ENCODE data around the gene SLFN12.
"Not testable (repeated sequence)": the region's sequence is repeated elsewhere in the genome, so short reads cannot be mapped to it uniquely, and the experiment has no call there.

The SLFN12 gene

DNA sequence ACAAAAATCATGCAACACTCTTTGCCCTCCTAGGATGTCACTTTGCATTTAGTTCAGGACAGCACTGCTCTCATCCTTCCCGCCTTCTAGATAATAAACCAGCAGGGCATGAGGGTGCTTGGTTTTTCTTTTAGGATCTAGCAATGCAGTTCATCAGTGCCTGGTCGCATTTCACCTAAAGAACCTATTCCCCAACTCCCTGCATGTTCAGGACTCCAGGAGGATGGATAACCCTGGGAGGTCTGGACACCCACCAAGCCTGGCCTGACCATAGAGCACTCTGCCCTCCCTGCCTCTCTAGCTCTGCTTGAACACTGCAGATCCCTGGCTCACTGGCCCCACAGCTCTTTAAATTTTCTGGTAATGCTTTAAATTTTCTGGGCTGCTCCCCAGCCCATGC is 2.6 kb downstream of the SLFN12 start:
- no peak overlapping the region for H3K4me3 ChIP-seq (ENCODE audit: low read depth, low read length)
- TF ChIP-seq, protein P1, sequence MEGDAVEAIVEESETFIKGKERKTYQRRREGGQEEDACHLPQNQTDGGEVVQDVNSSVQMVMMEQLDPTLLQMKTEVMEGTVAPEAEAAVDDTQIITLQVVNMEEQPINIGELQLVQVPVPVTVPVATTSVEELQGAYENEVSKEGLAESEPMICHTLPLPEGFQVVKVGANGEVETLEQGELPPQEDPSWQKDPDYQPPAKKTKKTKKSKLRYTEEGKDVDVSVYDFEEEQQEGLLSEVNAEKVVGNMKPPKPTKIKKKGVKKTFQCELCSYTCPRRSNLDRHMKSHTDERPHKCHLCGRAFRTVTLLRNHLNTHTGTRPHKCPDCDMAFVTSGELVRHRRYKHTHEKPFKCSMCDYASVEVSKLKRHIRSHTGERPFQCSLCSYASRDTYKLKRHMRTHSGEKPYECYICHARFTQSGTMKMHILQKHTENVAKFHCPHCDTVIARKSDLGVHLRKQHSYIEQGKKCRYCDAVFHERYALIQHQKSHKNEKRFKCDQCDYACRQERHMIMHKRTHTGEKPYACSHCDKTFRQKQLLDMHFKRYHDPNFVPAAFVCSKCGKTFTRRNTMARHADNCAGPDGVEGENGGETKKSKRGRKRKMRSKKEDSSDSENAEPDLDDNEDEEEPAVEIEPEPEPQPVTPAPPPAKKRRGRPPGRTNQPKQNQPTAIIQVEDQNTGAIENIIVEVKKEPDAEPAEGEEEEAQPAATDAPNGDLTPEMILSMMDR (IDR thresholded peaks at IDR 0.05; ENCODE audit: low read depth, low read length) = no peak

DNA sequence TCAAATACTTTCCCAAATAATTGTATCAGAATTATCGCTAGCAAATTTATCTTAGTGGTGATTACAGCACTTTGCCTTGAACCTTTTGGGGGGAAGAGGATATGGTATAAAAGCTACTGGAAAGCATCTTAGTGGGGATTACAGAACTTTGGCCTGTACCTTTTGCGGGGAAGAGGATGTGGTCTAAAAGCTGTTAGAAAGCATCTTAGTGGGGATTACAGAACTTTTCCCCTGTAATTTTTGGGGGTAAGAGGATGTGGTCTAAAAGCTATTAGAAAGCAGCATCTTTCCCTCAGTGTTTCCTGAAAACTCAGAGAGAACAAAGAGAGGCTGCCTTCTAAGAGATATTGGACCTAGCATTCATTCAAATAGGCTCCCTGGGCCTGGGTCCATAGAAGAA is 4.1 kb downstream of the SLFN12 start:
- no peak overlapping the region for H3K4me3 ChIP-seq (ENCODE audit: low read depth, low read length)
- TF ChIP-seq, protein P1 (IDR thresholded peaks at IDR 0.05; ENCODE audit: low read depth, low read length) = no peak

DNA sequence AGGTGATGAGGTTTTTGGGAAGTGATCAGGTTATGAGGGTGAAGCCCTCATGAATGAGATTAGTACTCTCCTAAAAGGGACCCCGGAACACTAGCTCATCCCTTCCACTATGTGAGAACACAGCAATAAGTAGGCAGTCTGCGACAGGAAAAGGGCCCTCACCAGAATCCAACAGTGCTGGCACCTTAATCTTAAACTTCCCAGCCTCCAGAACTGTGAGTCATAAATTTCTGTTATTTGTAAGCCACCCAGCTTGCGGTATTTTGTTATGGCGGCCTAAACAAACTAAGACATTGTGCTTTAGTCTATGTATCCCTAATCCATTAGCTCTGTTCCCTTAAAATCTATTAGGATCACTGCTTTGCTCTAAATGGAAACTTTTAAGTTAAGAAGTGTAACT is 8.5 kb downstream of the SLFN12 start:
- no peak overlapping the region for H3K4me3 ChIP-seq (ENCODE audit: low read depth, low read length)
- TF ChIP-seq, protein P1 (IDR thresholded peaks at IDR 0.05; ENCODE audit: low read depth, low read length) = no peak

DNA sequence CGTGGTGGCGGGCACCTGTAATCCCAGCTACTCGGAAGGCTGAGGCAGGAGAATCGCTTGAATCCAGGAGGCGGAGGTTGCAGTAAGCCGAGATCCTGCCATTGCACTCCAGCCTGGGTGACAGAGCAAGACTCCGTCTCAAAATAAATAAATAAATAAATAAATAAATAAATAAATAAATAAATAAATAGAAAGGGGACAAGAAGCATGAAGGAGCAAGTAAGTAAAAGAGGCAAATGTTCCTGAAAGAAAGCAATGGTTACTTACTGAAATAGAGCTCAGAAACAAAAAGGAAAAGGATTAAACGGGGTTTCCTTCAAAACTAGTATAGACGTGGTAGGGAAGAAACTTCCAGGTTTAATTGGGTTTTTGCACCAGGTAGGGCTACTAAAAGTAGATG is 11.2 kb downstream of the SLFN12 start:
- H3K4me3 ChIP-seq (ENCODE audit: low read depth, low read length) = not testable (repeated sequence)

DNA sequence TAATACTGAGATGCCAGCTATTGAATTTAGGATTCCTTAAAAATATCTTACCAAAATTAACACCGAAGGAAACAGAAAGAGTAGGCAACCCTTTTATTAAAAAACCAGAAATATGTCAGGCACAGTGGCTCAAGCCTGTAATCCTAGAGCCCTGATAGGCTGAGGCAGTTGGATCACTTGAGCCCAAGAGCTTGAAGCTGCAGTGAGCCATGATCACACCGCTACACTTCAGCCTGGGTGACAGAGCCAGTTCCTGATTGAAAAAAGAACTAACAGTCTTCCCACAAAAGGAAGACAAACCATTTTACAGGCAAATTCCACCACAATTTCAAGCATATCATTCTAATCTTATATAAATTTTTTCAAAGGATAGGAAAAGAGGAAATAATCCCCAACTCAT is 15.6 kb downstream of the SLFN12 start:
- TF ChIP-seq, protein P1 (IDR thresholded peaks at IDR 0.05; ENCODE audit: low read depth, low read length) = no peak
- no peak overlapping the region for H3K4me3 ChIP-seq (ENCODE audit: low read depth, low read length)

DNA sequence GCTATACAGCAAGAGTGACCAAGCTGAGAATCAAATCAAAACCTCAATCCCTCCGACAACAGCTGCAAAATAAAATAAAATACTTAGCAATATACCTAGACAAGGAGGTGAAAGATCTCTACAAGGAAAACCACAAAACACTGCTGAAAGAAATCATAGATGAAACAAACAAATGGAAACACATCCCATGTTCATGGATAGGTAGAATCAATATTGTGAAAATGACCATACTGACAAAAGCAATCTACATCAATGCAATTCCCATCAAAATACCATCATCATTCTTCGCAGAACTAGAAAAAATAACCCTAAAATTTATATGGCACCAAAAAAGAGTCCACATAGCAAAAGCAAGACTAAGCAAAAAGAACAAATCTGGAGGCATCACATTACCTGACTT is 17.6 kb downstream of the SLFN12 start:
- H3K4me3 ChIP-seq (ENCODE audit: low read depth, low read length) = not testable (repeated sequence)

DNA sequence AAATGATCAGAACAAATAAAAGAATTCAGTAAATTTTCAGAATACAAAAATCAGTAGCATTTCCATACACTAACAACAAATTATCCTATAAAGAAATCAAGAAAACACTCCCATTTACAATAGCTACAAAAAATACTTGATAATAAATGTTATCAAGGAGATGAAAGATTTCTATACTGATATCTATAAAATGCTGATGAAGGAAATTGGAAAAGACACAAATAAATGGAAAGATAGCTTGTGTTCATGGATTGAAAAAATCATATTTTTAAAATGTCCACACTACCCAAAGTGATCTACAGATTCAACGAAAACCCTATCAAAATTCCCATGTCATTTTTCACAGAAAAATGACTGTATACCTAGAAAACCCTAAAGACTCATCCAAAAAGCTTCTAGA is 18.1 kb downstream of the SLFN12 start:
- TF ChIP-seq, protein P1 (IDR thresholded peaks at IDR 0.05; ENCODE audit: low read depth, low read length) = no peak
- H3K4me3 ChIP-seq (ENCODE audit: low read depth, low read length) = no peak overlapping the region

DNA sequence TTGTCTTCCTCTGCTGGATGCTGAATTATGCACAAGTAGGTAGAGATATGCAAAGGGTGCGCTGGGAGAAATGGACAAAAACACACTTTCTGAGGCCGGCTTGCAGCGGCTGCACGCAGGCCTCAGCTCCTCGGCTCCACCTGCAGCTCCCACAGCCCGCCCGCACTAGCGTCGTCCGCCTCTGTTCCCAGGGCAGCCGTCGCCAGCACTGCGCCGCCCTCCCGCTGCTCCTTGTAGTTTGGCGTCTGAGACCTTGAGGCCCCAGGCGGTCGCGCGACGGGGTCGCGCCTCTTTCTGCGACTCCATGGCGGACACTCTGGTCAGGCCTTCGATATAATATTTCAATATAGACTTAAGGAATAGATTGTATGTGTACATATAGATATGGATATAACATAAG is 24.8 kb downstream of the SLFN12 start:
- no peak overlapping the region for H3K4me3 ChIP-seq (ENCODE audit: low read depth, low read length)

More for the DNA sequence above, 24.8 kb downstream of the SLFN12 start:
- TF ChIP-seq, protein P1 (IDR thresholded peaks at IDR 0.05; ENCODE audit: low read depth, low read length) = no peak

Data from WI38 (cell line).